NCI-H510A treated with DMSO at 0.1 percent for 48 hours (cell line): ENCODE data around the gene RNF128.
"Not testable (repeated sequence)": the region's sequence is repeated elsewhere in the genome, so short reads cannot be mapped to it uniquely, and the experiment has no call there.

Source experiments
- DNase-seq: peaks from one replicate; lab custom pipeline; 2025; lab: John Stamatoyannopoulos, UW

The RNF128 gene

GRCh38 chrX:106748377-106748776 is 21.9 kb downstream of the RNF128 start:
- no peak for DNase-seq

- DNase-seq: no peak
Observed at GRCh38 chrX:106751407-106751806, 24.9 kb downstream of the RNF128 start.

- DNase-seq: no peak
Observed at GRCh38 chrX:106752101-106752678, 25.7 kb downstream of the RNF128 start.

- DNase-seq: not testable (repeated sequence)
Observed at GRCh38 chrX:106769288-106769687, 42.8 kb downstream of the RNF128 start.

- no peak for DNase-seq
Observed at GRCh38 chrX:106774981-106775380, 48.5 kb downstream of the RNF128 start.

GRCh38 chrX:106780264-106780663 is 53.8 kb downstream of the RNF128 start:
- DNase-seq: no peak

- DNase-seq: no peak
Observed at GRCh38 chrX:106780664-106781377, 54.3 kb downstream of the RNF128 start.

- no peak for DNase-seq
Observed at GRCh38 chrX:106783716-106784115, 57.2 kb downstream of the RNF128 start.

GRCh38 chrX:106791495-106791894 is 65.0 kb downstream of the RNF128 start:
- DNase-seq: no peak

- DNase-seq: no peak
Observed at GRCh38 chrX:106802063-106802387, 75.5 kb downstream of the RNF128 start.

- peak; percentile 71 for DNase-seq
Observed at GRCh38 chrX:106802388-106803275, 76.1 kb downstream of the RNF128 start, which contains the start of gene TBC1D8B. TSS of gene TBC1D8B (plus strand) at chrX:106802673. CDS start at chrX:106802854, 181 bp downstream.

- no peak for DNase-seq
Observed at GRCh38 chrX:106811131-106811910, 84.8 kb downstream of the RNF128 start.

- not testable (repeated sequence) for DNase-seq
Observed at GRCh38 chrX:106812930-106813329, 86.4 kb downstream of the RNF128 start.

- not testable (repeated sequence) for DNase-seq
Observed at GRCh38 chrX:106814093-106814492, 87.6 kb downstream of the RNF128 start.
